Neural cell (in vitro differentiated cells): ENCODE results near the gene CAMK1D. TPM values are rescaled to one million over a fixed set of nuclear protein-coding genes. Genes with fewer than 3 reads are reported as not detected.

ENCODE experiments used
- H2AFZ ChIP-seq: fragments of 200-600, 300-800 bp; sonication (generic), shearing (Covaris generic); 2 replicates; pipeline ENCODE4 v1.6.0; 2014; ENCODE audit warnings: low read depth, mild to moderate bottlenecking, antibody characterized with exemption, low read length, moderate library complexity
- H3F3A ChIP-seq: fragments of 200-600 bp; shearing (Covaris generic); 2 replicates; pipeline ENCODE4 v1.6.1; 2016; ENCODE audit warnings: mild to moderate bottlenecking, moderate library complexity, mixed read lengths, antibody characterized with exemption, low read length; ENCODE audit not compliant: insufficient read depth, poor library complexity, severe bottlenecking
- H3K27ac ChIP-seq: fragments of 200-600, 300-800 bp; sonication (generic), shearing (Covaris generic); 2 replicates; pipeline ENCODE4 v1.5.1; 2014; ENCODE audit warnings: mild to moderate bottlenecking, low read length, moderate library complexity
- H3K27me3 ChIP-seq: fragments of 300-800, 200-600 bp; sonication (generic), shearing (Covaris generic); 2 replicates; pipeline ENCODE4 v1.6.0; 2014; ENCODE audit warnings: mild to moderate bottlenecking, low read depth, low read length, moderate library complexity; ENCODE audit not compliant: insufficient read depth
- H3K36me3 ChIP-seq: fragments of 300-800, 200-600 bp; sonication (generic), shearing (Covaris generic); 2 replicates; pipeline ENCODE4 v1.5.1; 2014; ENCODE audit warnings: mild to moderate bottlenecking, antibody characterized with exemption, low read length, moderate library complexity; ENCODE audit not compliant: insufficient read depth
- H3K4me2 ChIP-seq: fragments of 300-800, 200-600 bp; sonication (generic), shearing (Covaris generic); 2 replicates; pipeline ENCODE4 v1.6.0; 2014; ENCODE audit warnings: mild to moderate bottlenecking, low read length
- H3K4me3 ChIP-seq: fragments of 300-800, 200-600 bp; sonication (generic), shearing (Covaris generic); 2 replicates; pipeline ENCODE4 v1.5.1; 2014; ENCODE audit warnings: mild to moderate bottlenecking, low read length, moderate library complexity
- H3K79me2 ChIP-seq: fragments of 200-600 bp; shearing (Covaris generic); replicated peaks from 2 replicates; pipeline ENCODE4 v1.6.0; 2014; ENCODE audit warnings: mild to moderate bottlenecking, low read length, moderate library complexity; ENCODE audit not compliant: insufficient read depth
- H3K9ac ChIP-seq: fragments of 300-800, 200-600 bp; sonication (generic), shearing (Covaris generic); 2 replicates; pipeline ENCODE4 v1.6.1; 2016; ENCODE audit warnings: mild to moderate bottlenecking, low read length, mixed read lengths
- H3K9me2 ChIP-seq: fragments of 200-600 bp; shearing (Covaris generic); 2 replicates; pipeline ENCODE4 v1.6.1; 2016; ENCODE audit warnings: mild to moderate bottlenecking, low read length, mixed read lengths; ENCODE audit not compliant: insufficient read depth
- H3K9me3 ChIP-seq: fragments of 200-600, 300-800 bp; sonication (generic), shearing (Covaris generic); 2 replicates; pipeline ENCODE4 v1.6.1; 2016; ENCODE audit warnings: mild to moderate bottlenecking, mixed run types, low read length, moderate library complexity, mixed read lengths
- H4K20me1 ChIP-seq: fragments of 200-600 bp; shearing (Covaris generic); 2 replicates; pipeline ENCODE4 v1.6.1; 2016; ENCODE audit warnings: mild to moderate bottlenecking, mixed run types; ENCODE audit not compliant: insufficient read depth
- CTCF ChIP-seq: fragments of 450-650 bp; IDR thresholded peaks from 2 replicates; pipeline ENCODE4 v1.5.1; 2014; ENCODE audit warnings: antibody characterized with exemption, mild to moderate bottlenecking, moderate library complexity; ENCODE audit not compliant: poor library complexity, severe bottlenecking
- EP300 ChIP-seq: fragments of 450-650 bp; conservative IDR thresholded peaks from 2 replicates; pipeline ENCODE4 v1.6.1; 2014; ENCODE audit warnings: antibody characterized with exemption, mild to moderate bottlenecking, moderate library complexity; ENCODE audit not compliant: poor library complexity, severe bottlenecking
- EZH2 ChIP-seq: fragments of 200-600, 300-800 bp; shearing (Covaris generic), sonication (generic); IDR thresholded peaks from 2 replicates; pipeline ENCODE4 v1.6.1; 2014; ENCODE audit warnings: antibody characterized with exemption, low read length, borderline replicate concordance, mild to moderate bottlenecking; ENCODE audit not compliant: insufficient read depth, poor library complexity, severe bottlenecking
- MXI1 ChIP-seq: fragments of 450-650 bp; conservative IDR thresholded peaks from 2 replicates; pipeline ENCODE4 v1.6.1; 2014; ENCODE audit warnings: antibody characterized with exemption, mild to moderate bottlenecking; ENCODE audit not compliant: poor library complexity, severe bottlenecking
- POLR2AphosphoS5 ChIP-seq: IDR thresholded peaks from 2 replicates; pipeline ENCODE4 v1.6.1; 2012
- RAD21 ChIP-seq: fragments of 450-650 bp; conservative IDR thresholded peaks from 2 replicates; pipeline ENCODE4 v1.6.1; 2014; ENCODE audit warnings: antibody characterized with exemption, mild to moderate bottlenecking, moderate library complexity
- REST ChIP-seq: IDR thresholded peaks from 2 replicates; pipeline ENCODE4 v1.6.1; 2012; ENCODE audit warnings: borderline replicate concordance
- SMC3 ChIP-seq: fragments of 450-650 bp; conservative IDR thresholded peaks from 2 replicates; pipeline ENCODE4 v1.6.1; 2014; ENCODE audit warnings: antibody characterized with exemption, mild to moderate bottlenecking, moderate library complexity; ENCODE audit not compliant: poor library complexity
- TAF1 ChIP-seq: IDR thresholded peaks from 2 replicates; pipeline ENCODE4 v1.6.1; 2012; ENCODE audit warnings: low read depth
- polyA plus RNA-seq: library from polyadenylated mRNA; depleted of rRNA; stranded (reverse); fragments of >200 nt; gene quantifications from 2 replicates; pipeline ENCODE4 v1.2.3, GENCODE V29; 2014

Gene CAMK1D
- polyA plus RNA-seq, 1 donor from 2014 or later: 13.8 TPM

GRCh38 chr10:12700557-12700874, 351.2 kb downstream of the CAMK1D start:
- Histone ChIP-seq H3K9me3 (no peaks in the 10 kb centered on the region), H3K9me2 (no peaks in the 10 kb centered on the region), H3K9ac (no peak overlapping the region), H3F3A (no peaks in the 10 kb centered on the region), H3K36me3 (no peaks in the 10 kb centered on the region), H3K4me3 (no peak overlapping the region), H2AFZ (no peak overlapping the region), H3K27me3 (no peaks in the 10 kb centered on the region), H4K20me1 (no peaks in the 10 kb centered on the region), H3K27ac (no peak overlapping the region), H3K79me2 (no peaks in the 10 kb centered on the region), H3K4me2 (no peak overlapping the region)
- no peak for TF ChIP-seq MXI1
- no peak for TF ChIP-seq RAD21
- TF ChIP-seq CTCF: no peak
- TF ChIP-seq POLR2AphosphoS5: no peak
- no peak for TF ChIP-seq EP300
- no peak for TF ChIP-seq EZH2
- TF ChIP-seq TAF1: no peak
- TF ChIP-seq REST: no peak
- no peak for TF ChIP-seq SMC3

GRCh38 chr10:12701696-12702095, 352.3 kb downstream of the CAMK1D start:
- Histone ChIP-seq H3K4me3 (no peak overlapping the region), H3K27me3 (no peaks in the 10 kb centered on the region), H4K20me1 (no peaks in the 10 kb centered on the region), H3K4me2 (no peak overlapping the region), H3K9me2 (no peaks in the 10 kb centered on the region), H3K9me3 (no peaks in the 10 kb centered on the region), H3K9ac (no peak overlapping the region), H3K79me2 (no peaks in the 10 kb centered on the region), H3K36me3 (no peaks in the 10 kb centered on the region), H2AFZ (no peak overlapping the region), H3K27ac (no peak overlapping the region), H3F3A (no peaks in the 10 kb centered on the region)
- TF ChIP-seq EP300 (no peak), SMC3 (no peak), POLR2AphosphoS5 (no peak), EZH2 (no peak), RAD21 (no peak), CTCF (no peak), MXI1 (no peak), REST (no peak), TAF1 (no peak)
